Gastrocnemius medialis (tissue), 4 donors: ENCODE results near the gene SPINT4.

Source experiments
- CTCF ChIP-seq, 5 experiments: fragments of 450-650 bp in 3 of 5; fragments of 200-600 bp in 2 of 5; sonication (generic) in 2 of 5; IDR thresholded peaks in 4 of 5; conservative IDR thresholded peaks in 1 of 5; 1 replicate in 4 of 5; 2 replicates in 1 of 5; pipeline ENCODE4 v1.5.1; 2016 to 2019; ENCODE audit warnings: antibody characterized with exemption in 5 of 5, mild to moderate bottlenecking in 3 of 5, moderate library complexity in 3 of 5
- POLR2A ChIP-seq, 2 donors: fragments of 450-650 bp; IDR thresholded peaks; one replicate each; pipeline ENCODE4 v1.6.1; 2017; ENCODE audit warnings: antibody characterized with exemption in 2 of 2, mild to moderate bottlenecking in 2 of 2, moderate library complexity in 2 of 2

GRCh38 chr20:45752746-45753145, 30.6 kb downstream of the SPINT4 start:
- TF ChIP-seq CTCF (IDR thresholded peaks at IDR 0.05 in 4 of 5, conservative IDR thresholded peaks at IDR 0.05 in 1 of 5) = no peak
- no peak for TF ChIP-seq POLR2A (IDR thresholded peaks at IDR 0.05)
